Measurements from ENCODE around the gene LRRC25. TPM values are rescaled to one million over a fixed set of nuclear protein-coding genes. Genes with fewer than 3 reads are reported as not detected.

The LRRC25 gene
- total and polyA plus RNA-seq, 9 donors, result 1.4 to 9.2 (median 2.4) TPM

DNA sequence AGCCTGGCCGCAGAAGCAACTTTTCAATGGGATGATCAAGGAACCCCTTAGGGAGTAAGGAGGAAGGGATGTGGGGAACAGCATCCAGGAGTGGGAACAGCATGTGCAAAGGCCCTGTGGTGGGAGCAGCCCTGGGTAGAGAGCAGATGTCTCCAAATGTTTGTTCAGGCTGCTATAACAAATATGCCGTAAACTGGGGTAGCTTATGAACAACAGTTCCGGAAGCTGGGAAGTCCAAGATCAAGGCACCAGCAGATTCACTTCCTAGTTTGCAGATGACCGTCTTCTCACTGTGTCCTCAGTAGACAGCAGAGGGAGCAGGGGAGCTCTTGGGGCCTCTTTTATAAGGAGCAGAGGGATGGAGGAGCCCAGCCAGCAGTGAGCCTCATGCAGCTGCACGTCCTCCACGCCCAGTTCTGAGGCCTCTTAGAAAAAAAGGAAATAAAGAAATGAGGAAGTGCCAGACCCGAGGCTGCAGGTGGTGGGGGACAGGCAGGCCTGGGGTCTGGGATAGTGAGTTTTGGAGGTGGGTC lies 4.2 kb upstream of the LRRC25 start:
- Histone ChIP-seq H3K4me3 (no peak overlapping the region), H3K36me3 (no peaks in the 10 kb centered on the region), H3K27ac (no peak overlapping the region), H3K27me3 (no peaks in the 10 kb centered on the region), H3K4me1 (ENCODE audit: insufficient read depth) (peaks cover 9% of the 10 kb centered on the region), H3K9me3 (no peaks in the 10 kb centered on the region)
- TF ChIP-seq, protein P1, sequence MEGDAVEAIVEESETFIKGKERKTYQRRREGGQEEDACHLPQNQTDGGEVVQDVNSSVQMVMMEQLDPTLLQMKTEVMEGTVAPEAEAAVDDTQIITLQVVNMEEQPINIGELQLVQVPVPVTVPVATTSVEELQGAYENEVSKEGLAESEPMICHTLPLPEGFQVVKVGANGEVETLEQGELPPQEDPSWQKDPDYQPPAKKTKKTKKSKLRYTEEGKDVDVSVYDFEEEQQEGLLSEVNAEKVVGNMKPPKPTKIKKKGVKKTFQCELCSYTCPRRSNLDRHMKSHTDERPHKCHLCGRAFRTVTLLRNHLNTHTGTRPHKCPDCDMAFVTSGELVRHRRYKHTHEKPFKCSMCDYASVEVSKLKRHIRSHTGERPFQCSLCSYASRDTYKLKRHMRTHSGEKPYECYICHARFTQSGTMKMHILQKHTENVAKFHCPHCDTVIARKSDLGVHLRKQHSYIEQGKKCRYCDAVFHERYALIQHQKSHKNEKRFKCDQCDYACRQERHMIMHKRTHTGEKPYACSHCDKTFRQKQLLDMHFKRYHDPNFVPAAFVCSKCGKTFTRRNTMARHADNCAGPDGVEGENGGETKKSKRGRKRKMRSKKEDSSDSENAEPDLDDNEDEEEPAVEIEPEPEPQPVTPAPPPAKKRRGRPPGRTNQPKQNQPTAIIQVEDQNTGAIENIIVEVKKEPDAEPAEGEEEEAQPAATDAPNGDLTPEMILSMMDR (IDR thresholded peaks at IDR 0.05), result no peak
- no peak for TF ChIP-seq EP300 (IDR thresholded peaks at IDR 0.05)
- TF ChIP-seq POLR2A (IDR thresholded peaks at IDR 0.05), result no peak
- no peak for DNase-seq
- intact Hi-C loops (cut with DNase I), result loop anchor here in 1 of 4 donors (10.0 kb wide), 1 partner anchor 47 kb away; no protein-coding TSS in a partner anchor
- 51 to 53% (median 51%) methylated on average over 7 of the region's 7 CpGs for WGBS, 3 donors

DNA sequence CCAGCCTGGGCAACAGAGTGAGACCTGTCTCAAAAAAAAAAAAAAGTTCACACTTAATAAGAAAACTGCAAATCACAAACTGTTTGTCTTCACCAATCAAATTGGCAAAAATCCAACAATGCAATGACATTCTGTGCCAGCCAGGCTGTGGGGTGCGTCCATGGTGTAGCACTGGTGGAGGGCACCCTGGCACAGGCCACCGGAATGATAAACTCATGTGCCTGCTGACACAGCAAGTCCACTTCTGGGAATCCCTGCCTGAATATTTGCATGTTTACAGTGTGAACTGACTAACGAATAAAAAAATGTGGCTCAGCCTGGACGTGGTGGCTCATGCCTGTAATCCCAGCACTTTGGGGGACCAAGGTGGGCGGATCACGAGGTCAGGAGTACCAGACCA lies 1.6 kb upstream of the LRRC25 start:
- Histone ChIP-seq H3K4me3 (no peak overlapping the region), H3K9me3 (no peaks in the 10 kb centered on the region), H3K4me1 (ENCODE audit: insufficient read depth) (peaks cover 14% of the 10 kb centered on the region), H3K27ac (no peak overlapping the region), H3K27me3 (no peaks in the 10 kb centered on the region), H3K36me3 (no peaks in the 10 kb centered on the region)
- intact Hi-C loops (cut with DNase I), result no loop called here
- 35 to 52% (median 37%) methylated on average over 6 of the region's 6 CpGs for WGBS, 3 donors
- TF ChIP-seq, protein P1 (IDR thresholded peaks at IDR 0.05), result no peak
- TF ChIP-seq POLR2A (IDR thresholded peaks at IDR 0.05) (no peak), EP300 (IDR thresholded peaks at IDR 0.05) (no peak)
- DNase-seq, result peak in 1 of 5 donors; percentile 30

DNA sequence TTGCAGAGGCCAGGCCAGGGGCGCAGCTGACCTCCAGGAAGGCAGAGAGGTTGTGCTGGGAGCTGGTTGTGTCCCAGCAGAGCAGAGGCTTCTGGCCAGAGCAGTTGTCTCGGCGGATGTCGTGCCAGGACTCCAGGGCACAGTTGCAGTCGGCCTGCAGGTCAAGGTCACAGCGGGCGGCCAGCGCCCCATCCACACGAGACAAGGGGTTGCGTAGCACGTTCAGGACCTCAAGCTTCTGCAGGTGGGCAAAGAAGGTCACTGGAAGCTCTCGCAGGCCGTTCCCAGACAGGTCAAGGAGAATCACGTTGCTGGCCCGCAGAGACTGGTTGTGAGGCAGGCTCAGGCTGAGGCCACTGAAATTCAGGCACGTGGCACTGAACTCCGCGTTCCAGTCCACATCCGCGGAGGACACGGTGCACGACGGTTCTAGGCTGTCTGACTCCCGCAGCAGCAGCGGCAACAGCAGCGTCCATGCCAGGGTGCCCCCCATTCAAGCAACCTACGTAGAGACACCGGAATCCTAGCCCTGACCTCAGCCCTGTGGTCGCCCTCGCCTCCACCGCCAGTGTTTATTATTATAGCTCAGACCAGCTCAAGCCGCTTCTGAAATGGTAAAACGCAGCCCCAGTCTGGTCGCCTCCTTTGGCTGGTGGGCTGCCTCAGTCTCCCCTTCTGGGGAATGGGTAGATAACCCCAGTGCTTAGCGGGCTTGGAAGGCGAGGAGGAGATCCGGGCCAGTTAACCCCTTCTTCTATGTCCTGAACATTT lies 766 bp downstream of the LRRC25 start:
- Histone ChIP-seq H3K27ac (peak overlapping the region in 1 of 2 donors; percentile 5), H3K36me3 (no peaks in the 10 kb centered on the region), H3K9me3 (no peaks in the 10 kb centered on the region), H3K4me1 (ENCODE audit: insufficient read depth) (peaks cover 19% of the 10 kb centered on the region), H3K27me3 (no peaks in the 10 kb centered on the region), H3K4me3 (no peak overlapping the region)
- WGBS, 3 donors, result 15 to 36% (median 19%) methylated on average over 37 of the region's 37 CpGs
- TF ChIP-seq EP300 (IDR thresholded peaks at IDR 0.05), result no peak
- TF ChIP-seq POLR2A (IDR thresholded peaks at IDR 0.05), result no peak
- TF ChIP-seq, protein P1 (IDR thresholded peaks at IDR 0.05), result no peak
- intact Hi-C loops (cut with DNase I), result no loop called here
- DNase-seq, result peak in 3 of 5 donors; percentile 54 to 70 (median 59)

DNA sequence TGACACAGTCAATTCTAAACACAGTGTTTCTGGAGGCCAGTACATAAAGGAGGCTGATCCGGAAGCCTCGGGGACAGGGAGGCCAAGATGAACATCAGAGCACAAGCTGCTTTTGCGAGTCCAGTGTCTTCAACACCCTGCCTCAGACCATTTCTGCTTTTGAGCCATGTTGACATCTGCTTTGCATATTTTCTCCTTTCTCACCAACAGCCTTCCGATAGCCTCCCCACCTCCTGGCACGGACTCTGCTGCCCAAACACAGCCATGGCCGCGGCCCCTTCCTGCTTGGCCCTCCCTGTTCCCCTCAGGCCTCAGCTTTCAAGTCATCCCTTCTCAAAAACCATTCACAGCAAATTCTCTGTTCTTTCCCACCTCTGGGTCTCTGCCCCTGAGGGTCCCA lies 3.6 kb downstream of the LRRC25 start:
- DNase-seq, result peak in 2 of 5 donors; percentile 51 to 61
- H3K4me3 ChIP-seq, result no peak overlapping the region
- no peak overlapping the region for H3K27ac ChIP-seq

More for the DNA sequence above, 3.6 kb downstream of the LRRC25 start:
- no peaks in the 10 kb centered on the region for H3K9me3 ChIP-seq
- H3K4me1 ChIP-seq (ENCODE audit: insufficient read depth), result peaks cover 19% of the 10 kb centered on the region
- TF ChIP-seq POLR2A (IDR thresholded peaks at IDR 0.05) (no peak), EP300 (IDR thresholded peaks at IDR 0.05) (no peak)
- TF ChIP-seq, protein P1 (IDR thresholded peaks at IDR 0.05), result no peak
- H3K27me3 ChIP-seq, result no peaks in the 10 kb centered on the region
- 30 to 39% (median 31%) methylated on average over 7 of the region's 7 CpGs for WGBS, 3 donors
- intact Hi-C loops (cut with DNase I), result loop anchor here in 1 of 4 donors (5.0 kb wide), 1 partner anchor 47 kb away; no protein-coding TSS in a partner anchor
- H3K36me3 ChIP-seq, result no peaks in the 10 kb centered on the region
